ENCODE results near the gene WWOX.

WWOX gene

GRCh38 chr16:78142788-78143187 is 43.3 kb downstream of the WWOX start:
- Histone ChIP-seq H3K9me3 (peaks cover 0 to 7% (median 0%) of the 10 kb centered on the region in 3 donors), H3K27ac (peak overlapping the region; percentile 1 to 29), H3K4me1 (peaks cover 0 to 19% (median 9%) of the 10 kb centered on the region in 4 donors), H3K4me3 (no peak overlapping the region), H3K27me3 (no peaks in the 10 kb centered on the region), H3K36me3 (no peaks in the 10 kb centered on the region)
- intact Hi-C loops (cut with DNase I; ENCODE audit: low total_unique reads) = no loop called here
- no peak for DNase-seq
- TF ChIP-seq CTCF (IDR thresholded peaks at IDR 0.05) = no peak

- intact Hi-C loops (cut with DNase I; ENCODE audit: low total_unique reads) = no loop called here
- Histone ChIP-seq H3K9me3 (no peaks in the 10 kb centered on the region), H3K4me3 (no peak overlapping the region), H3K27ac (no peak overlapping the region), H3K4me1 (peaks cover 0 to 16% (median 9%) of the 10 kb centered on the region in 4 donors), H3K36me3 (peaks cover 0 to 6% (median 0%) of the 10 kb centered on the region in 3 donors), H3K27me3 (no peaks in the 10 kb centered on the region)
- no peak for TF ChIP-seq CTCF (IDR thresholded peaks at IDR 0.05)
- DNase-seq = no peak
These were observed 47.4 kb downstream of the WWOX start for GRCh38 chr16:78146807-78147206.

- H3K4me1 ChIP-seq = peaks cover 0 to 6% (median 5%) of the 10 kb centered on the region in 4 donors
- H3K36me3 ChIP-seq = peaks cover 0 to 6% (median 0%) of the 10 kb centered on the region in 3 donors
- intact Hi-C loops (cut with DNase I; ENCODE audit: low total_unique reads) = no loop called here
- H3K9me3 ChIP-seq = no peaks in the 10 kb centered on the region
- H3K27ac ChIP-seq = no peak overlapping the region
- no peak for TF ChIP-seq CTCF (IDR thresholded peaks at IDR 0.05)
- no peak overlapping the region for H3K4me3 ChIP-seq
- no peaks in the 10 kb centered on the region for H3K27me3 ChIP-seq
- no peak for DNase-seq
These were observed 48.5 kb downstream of the WWOX start for GRCh38 chr16:78147911-78148401.

- intact Hi-C loops (cut with DNase I; ENCODE audit: low total_unique reads) = no loop called here
- no peaks in the 10 kb centered on the region for H3K27me3 ChIP-seq
- no peak overlapping the region for H3K4me3 ChIP-seq
- no peak overlapping the region for H3K27ac ChIP-seq
- no peaks in the 10 kb centered on the region for H3K9me3 ChIP-seq
- no peak for DNase-seq
- H3K36me3 ChIP-seq = peaks cover 0 to 6% (median 0%) of the 10 kb centered on the region in 3 donors
- no peak for TF ChIP-seq CTCF (IDR thresholded peaks at IDR 0.05)
- H3K4me1 ChIP-seq = no peaks in the 10 kb centered on the region
These were observed 50.8 kb downstream of the WWOX start for GRCh38 chr16:78150233-78150632.

- Histone ChIP-seq H3K27ac (no peak overlapping the region), H3K27me3 (no peaks in the 10 kb centered on the region), H3K4me1 (no peaks in the 10 kb centered on the region), H3K9me3 (no peaks in the 10 kb centered on the region), H3K4me3 (no peak overlapping the region), H3K36me3 (peaks cover 0 to 6% (median 0%) of the 10 kb centered on the region in 3 donors)
- DNase-seq = no peak
- intact Hi-C loops (cut with DNase I; ENCODE audit: low total_unique reads) = no loop called here
- TF ChIP-seq CTCF (IDR thresholded peaks at IDR 0.05) = no peak
These were observed 55.4 kb downstream of the WWOX start for GRCh38 chr16:78154729-78155461.

Measured in tibial artery (tissue), 4 donors.